ENCODE results near the gene ZNF80.
"Not testable (repeated sequence)": the region's sequence is repeated elsewhere in the genome, so short reads cannot be mapped to it uniquely, and the experiment has no call there.

Gene ZNF80

DNA sequence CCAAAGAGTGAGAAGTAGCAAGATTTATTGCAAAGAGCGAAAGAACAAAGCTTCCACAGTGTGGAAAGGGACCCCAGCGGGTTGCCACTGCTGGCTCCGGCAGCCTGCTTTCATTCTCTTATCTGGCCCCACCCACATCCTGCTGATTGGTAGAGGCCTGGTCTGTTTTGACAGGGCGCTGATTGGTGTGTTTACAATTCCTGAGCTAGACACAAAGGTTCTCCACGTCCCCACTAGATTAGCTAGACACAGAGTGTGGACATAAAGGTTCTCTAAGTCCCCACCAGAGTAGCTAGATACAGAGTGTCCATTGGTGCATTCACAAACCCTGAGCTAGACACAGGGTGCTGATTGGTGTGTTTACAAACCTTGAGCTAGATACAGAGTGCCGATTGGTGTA is at the start of gene ZNF80:
Gene ZNF80, minus strand, starts transcription at position 101 of the 400 bp plus-strand sequence. CDS start 504 bp downstream, outside the sequence.
- TF ChIP-seq, protein P1, sequence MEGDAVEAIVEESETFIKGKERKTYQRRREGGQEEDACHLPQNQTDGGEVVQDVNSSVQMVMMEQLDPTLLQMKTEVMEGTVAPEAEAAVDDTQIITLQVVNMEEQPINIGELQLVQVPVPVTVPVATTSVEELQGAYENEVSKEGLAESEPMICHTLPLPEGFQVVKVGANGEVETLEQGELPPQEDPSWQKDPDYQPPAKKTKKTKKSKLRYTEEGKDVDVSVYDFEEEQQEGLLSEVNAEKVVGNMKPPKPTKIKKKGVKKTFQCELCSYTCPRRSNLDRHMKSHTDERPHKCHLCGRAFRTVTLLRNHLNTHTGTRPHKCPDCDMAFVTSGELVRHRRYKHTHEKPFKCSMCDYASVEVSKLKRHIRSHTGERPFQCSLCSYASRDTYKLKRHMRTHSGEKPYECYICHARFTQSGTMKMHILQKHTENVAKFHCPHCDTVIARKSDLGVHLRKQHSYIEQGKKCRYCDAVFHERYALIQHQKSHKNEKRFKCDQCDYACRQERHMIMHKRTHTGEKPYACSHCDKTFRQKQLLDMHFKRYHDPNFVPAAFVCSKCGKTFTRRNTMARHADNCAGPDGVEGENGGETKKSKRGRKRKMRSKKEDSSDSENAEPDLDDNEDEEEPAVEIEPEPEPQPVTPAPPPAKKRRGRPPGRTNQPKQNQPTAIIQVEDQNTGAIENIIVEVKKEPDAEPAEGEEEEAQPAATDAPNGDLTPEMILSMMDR (IDR thresholded peaks at IDR 0.05), result not testable (repeated sequence)

GRCh38 chr3:114286266-114286665 is 48.9 kb upstream of the ZNF80 start:
- TF ChIP-seq, protein P1 (IDR thresholded peaks at IDR 0.05), result no peak

- TF ChIP-seq, protein P1 (IDR thresholded peaks at IDR 0.05), result no peak
Measured at GRCh38 chr3:114285648-114286230, 48.4 kb upstream of the ZNF80 start.

DNA sequence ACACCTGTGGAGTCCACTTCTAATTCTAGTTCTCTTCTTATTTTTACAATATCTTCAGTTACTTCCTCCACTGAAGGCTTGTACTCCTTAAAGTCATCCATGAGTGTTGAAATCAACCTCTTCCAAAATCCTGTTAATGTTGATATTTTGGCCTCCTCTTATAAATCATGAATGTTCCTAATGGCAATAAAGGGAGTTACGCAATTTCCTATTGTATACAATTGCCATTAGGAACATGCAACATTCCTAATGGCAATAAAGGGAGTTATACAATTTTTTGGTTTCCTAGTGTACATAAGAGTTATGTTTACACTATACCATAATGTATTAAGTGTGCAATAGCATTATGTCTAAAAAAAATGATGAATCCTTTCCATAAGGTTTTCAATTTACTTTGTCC is 47.3 kb upstream of the ZNF80 start:
- TF ChIP-seq, protein P1 (IDR thresholded peaks at IDR 0.05), result no peak

DNA sequence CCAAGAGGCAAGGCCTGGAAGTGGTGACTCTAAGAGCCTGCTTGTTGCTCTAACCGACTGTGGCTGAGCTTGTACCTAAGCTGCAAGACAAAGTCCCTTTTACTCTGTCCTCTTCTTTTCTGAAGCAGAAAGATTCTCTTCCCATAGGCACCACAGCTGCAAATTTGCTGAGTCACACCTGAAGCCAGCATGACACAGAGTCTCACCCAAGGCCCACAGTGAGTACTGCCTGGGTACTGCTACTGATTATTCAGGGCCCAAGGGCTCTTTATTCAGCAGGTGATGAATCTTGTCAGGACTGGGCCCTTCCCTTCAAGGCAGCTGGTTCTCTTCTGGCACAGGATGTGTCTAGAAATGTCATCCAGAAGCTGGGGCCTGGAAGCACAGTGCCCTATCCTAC is 37.6 kb upstream of the ZNF80 start:
- TF ChIP-seq, protein P1 (IDR thresholded peaks at IDR 0.05), result no peak

DNA sequence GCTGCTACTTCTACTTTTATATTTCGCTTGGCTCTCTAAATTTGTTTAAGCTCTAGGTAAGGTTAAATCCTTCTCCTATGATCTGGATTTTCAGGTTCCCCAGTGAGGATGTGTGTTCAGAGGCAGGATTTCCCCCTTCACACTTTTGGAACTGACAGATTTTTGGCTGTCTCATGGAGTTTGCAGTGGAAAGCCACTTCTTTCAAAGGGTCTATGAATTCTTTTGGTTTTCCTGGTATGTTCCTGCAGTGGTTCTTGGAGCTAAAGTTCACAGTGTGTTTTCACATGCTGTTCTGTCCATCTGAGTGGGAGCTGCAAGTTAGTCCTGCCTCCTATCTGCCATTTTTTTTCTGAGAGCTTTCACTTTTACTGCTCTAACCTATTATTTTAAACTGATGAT is 34.9 kb upstream of the ZNF80 start:
- TF ChIP-seq, protein P1 (IDR thresholded peaks at IDR 0.05), result no peak

GRCh38 chr3:114270019-114270418 is 32.6 kb upstream of the ZNF80 start:
- TF ChIP-seq, protein P1 (IDR thresholded peaks at IDR 0.05), result no peak

- TF ChIP-seq, protein P1 (IDR thresholded peaks at IDR 0.05), result no peak
Measured at GRCh38 chr3:114260152-114260551, 22.8 kb upstream of the ZNF80 start.
